H1 (cell line): Measurements from ENCODE around the gene MPRIP. TPM values are rescaled to one million over a fixed set of nuclear protein-coding genes. Genes with fewer than 3 reads are reported as not detected.

Experiments
- CTCF ChIA-PET: fragments of 300-600 bp; sonication (Branson Sonifier 250); formaldehyde crosslinking; loops from one replicate; lab custom pipeline; 2021; ENCODE audit not compliant: partially characterized antibody; lab: Charles Lee
- POLR2A ChIA-PET: fragments of 300-600 bp; sonication (Branson Sonifier 250); formaldehyde crosslinking; loops from one replicate; lab custom pipeline; 2021; ENCODE audit warnings: inconsistent platforms; ENCODE audit not compliant: partially characterized antibody; lab: Charles Lee
- DNase-seq, 2 experiments: peaks; one replicate each; pipeline versions ENCODE4 v3.0.0 to v3.0.0-alpha.2; 2010 to 2022; ENCODE audit warnings: low spot score in 2 of 2, low read depth in 1 of 2, mixed read lengths in 1 of 2
- FAIRE-seq: peaks from 2 replicates; lab custom pipeline; 2011; peaks lifted over from hg19 to GRCh38; lab: Jason Lieb, UNC
- H2AFZ ChIP-seq: 2 replicates; pipeline ENCODE4 v1.8.1; 2012; ENCODE audit warnings: low read length, inconsistent platforms
- H2AK5ac ChIP-seq: 2 replicates; pipeline ENCODE4 v1.6.1; 2013; ENCODE audit warnings: low read depth, low read length
- H2BK120ac ChIP-seq: replicated peaks from 2 replicates; pipeline ENCODE3; 2013; ENCODE audit warnings: low read depth, low read length, inconsistent platforms
- H2BK12ac ChIP-seq: 2 replicates; pipeline ENCODE4 v1.6.1; 2013; ENCODE audit warnings: low read depth, low read length
- H2BK15ac ChIP-seq: 2 replicates; pipeline ENCODE4 v1.6.1; 2013; ENCODE audit warnings: low read length
- H2BK20ac ChIP-seq: 2 replicates; pipeline ENCODE4 v1.6.1; 2013; ENCODE audit warnings: low read length
- H2BK5ac ChIP-seq: 2 replicates; pipeline ENCODE4 v1.6.1; 2013; ENCODE audit warnings: low read depth, low read length
- H3K14ac ChIP-seq: 2 replicates; pipeline ENCODE4 v1.6.1; 2013; ENCODE audit warnings: inconsistent platforms; ENCODE audit not compliant: insufficient read length
- H3K18ac ChIP-seq: 2 replicates; pipeline ENCODE4 v1.6.1; 2013; ENCODE audit warnings: low read length; ENCODE audit errors: extremely low read depth
- H3K23ac ChIP-seq: 2 replicates; pipeline ENCODE4 v1.6.1; 2013; ENCODE audit warnings: inconsistent platforms; ENCODE audit not compliant: insufficient read length
- H3K23me2 ChIP-seq: 2 replicates; pipeline ENCODE4 v1.6.1; 2013; ENCODE audit warnings: low read depth, low read length
- H3K27ac ChIP-seq: 2 replicates; pipeline ENCODE4 v1.6.1; 2011; ENCODE audit warnings: low read depth, low read length, inconsistent platforms
- H3K27me3 ChIP-seq, 4 experiments: replicated peaks in 1 of 4; 1 replicate in 1 of 4; 2 replicates in 3 of 4; pipeline versions ENCODE4 v1.6.1 to v1.8.1; 2011 to 2013; ENCODE audit warnings: low read length in 3 of 4, mild to moderate bottlenecking in 3 of 4, inconsistent platforms in 2 of 4, mixed read lengths in 2 of 4, moderate library complexity in 1 of 4; ENCODE audit not compliant: control insufficient read depth in 3 of 4, insufficient read depth in 3 of 4; ENCODE audit errors: extremely low read depth in 1 of 4
- H3K36me3 ChIP-seq, 4 experiments: 2 replicates each; pipeline versions ENCODE4 v1.6.1 to v1.8.1; 2011 to 2013; ENCODE audit warnings: mild to moderate bottlenecking in 4 of 4, low read length in 3 of 4, moderate library complexity in 2 of 4, control low read depth in 1 of 4, inconsistent platforms in 1 of 4; ENCODE audit not compliant: insufficient read depth in 4 of 4, control insufficient read depth in 2 of 4
- H3K4ac ChIP-seq: replicated peaks from 2 replicates; pipeline ENCODE3; 2013; ENCODE audit warnings: low read length, low read depth, mixed read lengths, inconsistent platforms; ENCODE audit not compliant: insufficient read length
- H3K4me1 ChIP-seq, 4 experiments: replicated peaks in 1 of 4; 1 replicate in 1 of 4; 2 replicates in 3 of 4; pipeline versions ENCODE4 v1.6.1 to v1.8.1; 2011 to 2013; ENCODE audit warnings: low read length in 3 of 4, inconsistent platforms in 2 of 4, mixed read lengths in 1 of 4; ENCODE audit not compliant: insufficient read depth in 4 of 4, control insufficient read depth in 3 of 4
- H3K4me2 ChIP-seq, 2 experiments: 2 replicates each; pipeline versions ENCODE4 v1.6.1 to v1.8.1; 2011 to 2013; ENCODE audit warnings: low read depth in 2 of 2, low read length in 2 of 2, control low read depth in 1 of 2, inconsistent platforms in 1 of 2, mild to moderate bottlenecking in 1 of 2; ENCODE audit not compliant: insufficient read depth in 1 of 2
- H3K4me3 ChIP-seq, 4 experiments: fragments of 200-600, 300-600 bp in 1 of 4; sonication (generic), shearing (Covaris generic), sonication (Bioruptor Twin) in 1 of 4; 2 replicates each; pipeline versions ENCODE4 v1.5.1 to v1.8.1; 2011 to 2016; ENCODE audit warnings: low read length in 4 of 4, low read depth in 3 of 4, control low read depth in 2 of 4, inconsistent platforms in 2 of 4, mild to moderate bottlenecking in 2 of 4, mixed read lengths in 1 of 4, moderate library complexity in 1 of 4; ENCODE audit not compliant: insufficient read depth in 2 of 4; ENCODE audit errors: extremely low read depth in 1 of 4
- H3K56ac ChIP-seq: replicated peaks from 2 replicates; pipeline ENCODE3; 2013; ENCODE audit warnings: low read depth, mild to moderate bottlenecking, mixed read lengths, low read length, inconsistent platforms; ENCODE audit not compliant: insufficient read length
- H3K79me1 ChIP-seq: 2 replicates; pipeline ENCODE4 v1.6.1; 2013; ENCODE audit warnings: low read depth, low read length, control low read depth
- H3K79me2 ChIP-seq, 2 experiments: 2 replicates each; pipeline versions ENCODE4 v1.6.1 to v1.8.1; 2012 to 2013; ENCODE audit warnings: low read length in 2 of 2, mild to moderate bottlenecking in 2 of 2, inconsistent platforms in 1 of 2; ENCODE audit not compliant: insufficient read depth in 2 of 2, control insufficient read depth in 1 of 2
- H3K9ac ChIP-seq, 4 experiments: replicated peaks in 1 of 4; 1 replicate in 1 of 4; 2 replicates in 3 of 4; pipeline versions ENCODE4 v1.6.1 to v1.8.1; 2011 to 2013; ENCODE audit warnings: low read depth in 3 of 4, low read length in 3 of 4, control low read depth in 2 of 4, mild to moderate bottlenecking in 2 of 4, moderate library complexity in 2 of 4, inconsistent platforms in 1 of 4; ENCODE audit errors: extremely low read depth in 1 of 4
- H3K9me3 ChIP-seq, 2 experiments: 2 replicates each; pipeline versions ENCODE4 v1.6.1 to v1.8.1; 2012 to 2013; ENCODE audit warnings: mild to moderate bottlenecking in 2 of 2, moderate library complexity in 2 of 2, control low read depth in 1 of 2, inconsistent platforms in 1 of 2, low read depth in 1 of 2, low read length in 1 of 2, mixed read lengths in 1 of 2; ENCODE audit not compliant: insufficient read depth in 2 of 2
- H4K20me1 ChIP-seq, 2 experiments: replicated peaks in 1 of 2; 2 replicates each; pipeline versions ENCODE3 to v1.8.1; 2011 to 2013; ENCODE audit warnings: inconsistent platforms in 2 of 2, low read length in 2 of 2, mild to moderate bottlenecking in 1 of 2; ENCODE audit not compliant: insufficient read depth in 2 of 2, control insufficient read depth in 1 of 2
- H4K5ac ChIP-seq: 2 replicates; pipeline ENCODE4 v1.6.1; 2013; ENCODE audit warnings: low read length, low read depth, mixed read lengths, inconsistent platforms; ENCODE audit not compliant: insufficient read length
- H4K8ac ChIP-seq: 2 replicates; pipeline ENCODE4 v1.8.0; 2013; ENCODE audit warnings: mild to moderate bottlenecking, moderate library complexity, low read length, inconsistent platforms; ENCODE audit not compliant: insufficient read depth; ENCODE audit errors: extremely low read depth
- H4K91ac ChIP-seq: replicated peaks from 2 replicates; pipeline ENCODE3; 2013; ENCODE audit warnings: low read length, mixed read lengths, inconsistent platforms; ENCODE audit not compliant: insufficient read length
- CREB1 ChIP-seq: IDR thresholded peaks from 2 replicates; pipeline ENCODE4 v1.6.1; 2012; ENCODE audit warnings: inconsistent platforms
- EGR1 ChIP-seq: IDR thresholded peaks from 2 replicates; pipeline ENCODE4 v1.6.1; 2011; ENCODE audit warnings: low read depth, low read length, borderline replicate concordance
- KDM4A ChIP-seq: IDR thresholded peaks from one replicate; pipeline ENCODE4 v1.7.1; 2012; ENCODE audit warnings: low read depth, mild to moderate bottlenecking, moderate library complexity, low read length, inconsistent platforms; ENCODE audit not compliant: severe bottlenecking
- POU5F1 ChIP-seq: IDR thresholded peaks from 2 replicates; pipeline ENCODE4 v1.6.1; 2011; ENCODE audit warnings: low read depth, mild to moderate bottlenecking, low read length, moderate library complexity
- SP2 ChIP-seq: IDR thresholded peaks from 2 replicates; pipeline ENCODE4 v1.6.1; 2012; ENCODE audit warnings: mild to moderate bottlenecking, low read length, inconsistent platforms
- TEAD4 ChIP-seq: IDR thresholded peaks from 2 replicates; pipeline ENCODE4 v1.6.1; 2012; ENCODE audit warnings: low read depth, low read length, inconsistent platforms, mixed read lengths
- WGBS, 2 experiments: shearing (Covaris generic) in 1 of 2; methylation state at CpG; one replicate each; pipeline versions ENCODE4 v1.1.6 to v1.1.7; 2013 to 2015; ENCODE audit warnings: low lambda C conversion rate in 2 of 2, mixed read lengths in 2 of 2, inconsistent platforms in 1 of 2, low coverage in 1 of 2, missing lambda C conversion rate in 1 of 2; ENCODE audit not compliant: insufficient replicate concordance in 2 of 2, insufficient coverage in 1 of 2, insufficient read length in 1 of 2; ENCODE audit errors: extremely low coverage in 1 of 2, missing lambda C conversion rate in 1 of 2; 5-methylcytosine and 5-hydroxymethylcytosine counted together
- polyA plus RNA-seq, 7 experiments: library from polyadenylated mRNA; depleted of rRNA in 3 of 7; stranded (reverse) in 5 of 7; unstranded in 2 of 7; fragments of >200 nt in 5 of 7; fragments of 200-250 nt in 2 of 7; gene quantifications; 1 replicate in 5 of 7; 2 replicates in 1 of 7; 4 replicates in 1 of 7; pipeline versions ENCODE4 v1.2.1 to v1.2.3, GENCODE V29; 2011 to 2013; ENCODE audit warnings: missing spikeins in 2 of 7, mixed read lengths in 2 of 7
- total RNA-seq: library from RNA; stranded (reverse); fragmentation: NEBNext Ultra II Directional; extraction: Animal tissue kit (Norgen Biotek cat#: 25700); gene quantifications from 2 replicates; pipeline ENCODE4 v1.2.1, GENCODE V29; 2021

Gene MPRIP
- total and polyA plus RNA-seq, 2 of the 8 experiments (the other 6 are each of a cell fraction or from before 2014, with no cell fraction given) = 48.6 to 146 TPM

- Histone ChIP-seq H3K23ac (no peak overlapping the region), H4K91ac (no peak overlapping the region), H2AFZ (no peak overlapping the region), H3K4me2 (no peak overlapping the region), H4K20me1 (peaks cover 0 to 14% of the 10 kb centered on the region in 2 experiments), H2BK15ac (no peak overlapping the region), H3K18ac (no peak overlapping the region), H4K5ac (no peak overlapping the region), H2BK12ac (no peak overlapping the region), H2BK20ac (no peak overlapping the region), H3K56ac (no peak overlapping the region), H3K79me2 (no peaks in the 10 kb centered on the region), H3K23me2 (no peaks in the 10 kb centered on the region), H3K9ac (no peak overlapping the region), H4K8ac (no peak overlapping the region), H3K79me1 (no peaks in the 10 kb centered on the region), H3K4me3 (no peak overlapping the region), H3K14ac (no peak overlapping the region), H3K36me3 (peaks cover 5 to 39% (median 27%) of the 10 kb centered on the region in 4 experiments; a peak in 7 of 8 replicates), H3K4ac (no peak overlapping the region), H3K27ac (no peak overlapping the region), H3K4me1 (no peaks in the 10 kb centered on the region), H2BK120ac (no peak overlapping the region), H2AK5ac (no peak overlapping the region), H3K27me3 (no peaks in the 10 kb centered on the region), H3K9me3 (no peaks in the 10 kb centered on the region), H2BK5ac (no peak overlapping the region)
- DNase-seq (no peak), FAIRE-seq (no peak)
- ChIA-PET POLR2A (no interaction called here), CTCF (interaction anchor here (0.7 to 1.6 kb wide), 2 partner anchors 9 to 14 kb away, joined by 3 to 8 read pairs; no protein-coding TSS in a partner anchor)
- 87% methylated on average over 12 of the region's 12 CpGs; no CpG with 5 or more reads in 1 of the 2 experiments for WGBS, 2 experiments
- TF ChIP-seq POU5F1 (no peak), KDM4A (no peak), EGR1 (no peak), CREB1 (no peak), TEAD4 (no peak), SP2 (no peak)
Observed at GRCh38 chr17:17175917-17176316, 133.7 kb downstream of the MPRIP start.
